ENCODE data around the gene DCBLD2. TPM values are rescaled to one million over a fixed set of nuclear protein-coding genes. Genes with fewer than 3 reads are reported as not detected.

The DCBLD2 gene
- total RNA-seq, 1 donor from 2014 or later = 36.5 TPM

GRCh38 chr3:98856724-98857123, 44.8 kb downstream of the DCBLD2 start:
- no peak for TF ChIP-seq CTCF (IDR thresholded peaks at IDR 0.05)
- intact Hi-C loops (cut with DNase I) = no loop called here

DNA sequence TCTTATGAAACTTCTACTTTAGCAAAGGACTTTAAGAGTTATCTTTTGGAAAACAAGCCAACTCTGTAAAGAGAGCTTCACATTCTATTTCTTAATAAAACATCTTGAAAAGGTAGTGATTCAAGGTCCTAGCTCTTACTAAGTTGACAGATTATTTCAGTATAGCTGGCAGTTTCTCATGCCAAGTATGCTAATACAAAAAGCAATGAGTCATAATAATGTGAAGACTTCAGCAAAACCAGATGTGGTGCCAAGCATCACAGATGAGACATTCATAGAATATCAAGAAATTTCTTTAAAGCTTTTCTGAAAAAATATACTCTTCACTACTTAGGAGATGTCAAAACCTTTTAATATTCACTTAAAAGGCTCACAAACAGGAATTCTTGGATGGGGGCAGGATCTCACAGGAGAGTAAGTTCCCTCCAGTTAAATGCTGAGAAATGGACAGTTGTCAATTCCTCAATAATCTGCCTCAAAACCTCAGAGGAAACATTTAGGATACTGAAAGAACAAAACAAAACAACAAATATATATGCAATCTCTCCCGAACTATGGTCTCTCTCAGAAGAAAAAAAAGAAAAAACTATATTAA, 45.6 kb downstream of the DCBLD2 start:
- Histone ChIP-seq H3K9me3 (no peaks in the 10 kb centered on the region), H3K36me3 (no peaks in the 10 kb centered on the region), H3K4me3 (no peak overlapping the region), H3K27me3 (ENCODE audit: low read depth) (no peaks in the 10 kb centered on the region), H3K4me1 (no peaks in the 10 kb centered on the region), H3K27ac (no peak overlapping the region)
- DNase-seq (no peak), ATAC-seq (peak in 1 of 2 donors; percentile 65)
- intact Hi-C loops (cut with DNase I) = no loop called here
- TF ChIP-seq CTCF (IDR thresholded peaks at IDR 0.05) = no peak

More at GRCh38 chr3:98856724-98857123, 44.8 kb downstream of the DCBLD2 start:
- H3K27me3 ChIP-seq (ENCODE audit: low read depth) = no peaks in the 10 kb centered on the region
- H3K4me3 ChIP-seq = no peak overlapping the region
- no peaks in the 10 kb centered on the region for H3K36me3 ChIP-seq
- no peak overlapping the region for H3K27ac ChIP-seq
- H3K9me3 ChIP-seq = no peaks in the 10 kb centered on the region
- no peak for ATAC-seq
- no peak for DNase-seq
- no peaks in the 10 kb centered on the region for H3K4me1 ChIP-seq

DNA sequence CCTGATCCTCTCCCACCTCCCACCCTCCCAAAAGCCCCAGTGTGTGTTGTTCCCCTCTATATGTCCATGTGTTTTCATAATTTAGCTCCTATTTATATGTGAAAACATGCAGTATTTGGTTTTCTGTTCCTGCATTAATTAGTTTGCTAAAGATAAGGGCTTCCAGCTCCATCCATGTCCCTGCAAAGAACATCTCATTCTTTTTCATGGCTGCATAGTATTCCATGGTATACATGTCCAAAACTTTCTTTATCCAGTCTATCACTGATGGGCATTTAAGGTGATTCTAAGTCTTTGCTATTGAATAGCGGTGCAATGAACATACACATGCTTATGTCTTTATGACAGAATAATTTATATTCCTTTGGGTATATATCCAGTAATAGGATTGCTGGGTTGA, 53.4 kb downstream of the DCBLD2 start:
- ATAC-seq (no peak), DNase-seq (no peak)
- Histone ChIP-seq H3K4me1 (no peaks in the 10 kb centered on the region), H3K4me3 (no peak overlapping the region), H3K27me3 (ENCODE audit: low read depth) (no peaks in the 10 kb centered on the region), H3K27ac (no peak overlapping the region), H3K36me3 (no peaks in the 10 kb centered on the region), H3K9me3 (peaks cover 3% of the 10 kb centered on the region)
- no peak for TF ChIP-seq CTCF (IDR thresholded peaks at IDR 0.05)
- intact Hi-C loops (cut with DNase I) = no loop called here

GRCh38 chr3:98846101-98846500, 55.4 kb downstream of the DCBLD2 start:
- no peak overlapping the region for H3K4me3 ChIP-seq
- H3K27ac ChIP-seq = no peak overlapping the region
- no peak for ATAC-seq
- no peaks in the 10 kb centered on the region for H3K36me3 ChIP-seq
- H3K9me3 ChIP-seq = peaks cover 3% of the 10 kb centered on the region
- intact Hi-C loops (cut with DNase I) = no loop called here
- no peaks in the 10 kb centered on the region for H3K27me3 ChIP-seq (ENCODE audit: low read depth)
- TF ChIP-seq CTCF (IDR thresholded peaks at IDR 0.05) = no peak
- H3K4me1 ChIP-seq = no peaks in the 10 kb centered on the region
- DNase-seq = no peak

DNA sequence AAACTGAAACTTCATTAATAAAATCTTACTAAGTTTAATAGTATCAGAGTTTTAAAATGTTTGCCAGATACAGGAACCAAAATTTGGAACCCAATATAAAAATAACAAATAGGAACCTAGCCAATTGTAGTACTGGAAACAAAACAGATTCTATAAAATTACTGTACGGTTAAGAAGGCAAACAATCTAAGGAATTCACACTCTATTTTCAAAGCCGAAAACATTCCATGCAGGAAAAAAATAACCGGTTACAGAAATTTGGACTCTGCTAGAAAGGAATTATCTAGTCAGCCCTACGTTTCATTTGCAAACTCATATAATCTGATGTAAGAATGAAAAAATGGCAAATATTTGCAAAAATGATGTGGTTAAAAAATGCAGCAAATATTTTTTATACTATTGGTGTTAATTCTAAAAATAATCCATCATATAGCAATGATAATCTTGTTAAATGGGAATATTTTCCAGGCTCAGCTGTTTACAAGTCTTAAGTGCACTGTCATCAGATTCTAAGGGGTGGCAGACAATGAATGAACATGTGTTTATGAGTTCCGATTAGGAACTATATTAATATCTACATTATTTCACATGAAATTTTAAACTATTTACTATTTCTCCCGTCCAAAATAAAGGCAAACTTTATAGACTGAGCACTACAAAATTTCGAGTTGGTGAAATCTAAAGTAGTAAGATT, 58.1 kb downstream of the DCBLD2 start:
- no peak overlapping the region for H3K27ac ChIP-seq
- H3K4me3 ChIP-seq = no peak overlapping the region
- no peak for TF ChIP-seq CTCF (IDR thresholded peaks at IDR 0.05)
- H3K9me3 ChIP-seq = peaks cover 3% of the 10 kb centered on the region
- H3K36me3 ChIP-seq = no peaks in the 10 kb centered on the region
- H3K27me3 ChIP-seq (ENCODE audit: low read depth) = no peaks in the 10 kb centered on the region
- ATAC-seq = no peak
- intact Hi-C loops (cut with DNase I) = no loop called here
- DNase-seq = no peak
- H3K4me1 ChIP-seq = no peaks in the 10 kb centered on the region

Measured in lower lobe of right lung (tissue), 2 donors.